Neural progenitor cell (in vitro differentiated cells): ENCODE measurements around the gene HSPA12A. TPM values are rescaled to one million over a fixed set of nuclear protein-coding genes. Genes with fewer than 3 reads are reported as not detected.

ENCODE experiments used
- DNase-seq: peaks from one replicate; pipeline ENCODE4 v3.0.0-alpha.2; 2016; ENCODE audit warnings: low spot score
- H2AFZ ChIP-seq: fragments of 200-600 bp; sonication (generic); replicated peaks from 2 replicates; pipeline ENCODE4 v1.6.1; 2016; ENCODE audit warnings: antibody characterized with exemption
- H3F3A ChIP-seq: fragments of 200-600 bp; sonication (generic); 2 replicates; pipeline ENCODE4 v1.6.1; 2016; ENCODE audit warnings: antibody characterized with exemption, low read depth
- H3K27ac ChIP-seq: fragments of 200-600 bp; sonication (generic); 2 replicates; pipeline ENCODE4 v1.5.1; 2016; ENCODE audit warnings: mild to moderate bottlenecking
- H3K27me3 ChIP-seq: fragments of 200-600 bp; sonication (generic); 2 replicates; pipeline ENCODE4 v1.6.1; 2016; ENCODE audit warnings: mild to moderate bottlenecking, moderate library complexity
- H3K36me3 ChIP-seq: fragments of 200-600 bp; sonication (generic); 2 replicates; pipeline ENCODE4 v1.5.1; 2016
- H3K4me1 ChIP-seq: fragments of 200-600 bp; sonication (generic); 2 replicates; pipeline ENCODE4 v1.6.1; 2016; ENCODE audit warnings: mixed run types
- H3K4me2 ChIP-seq: fragments of 200-600 bp; sonication (generic); 2 replicates; pipeline ENCODE4 v1.6.1; 2016
- H3K4me3 ChIP-seq: fragments of 200-600 bp; sonication (generic); 2 replicates; pipeline ENCODE4 v1.5.1; 2016
- H3K79me2 ChIP-seq: fragments of 200-600 bp; sonication (generic); 2 replicates; pipeline ENCODE4 v1.6.1; 2016; ENCODE audit warnings: low read depth
- H3K9ac ChIP-seq: fragments of 200-600 bp; sonication (generic); 2 replicates; pipeline ENCODE4 v1.6.1; 2016
- H3K9me3 ChIP-seq: fragments of 200-600 bp; sonication (generic); 2 replicates; pipeline ENCODE4 v1.5.1; 2016; ENCODE audit warnings: low read depth
- H4K20me1 ChIP-seq: fragments of 200-600 bp; sonication (generic); 2 replicates; pipeline ENCODE4 v1.6.1; 2016; ENCODE audit warnings: low read depth
- H3K27ac Mint-ChIP-seq: 3 replicates; pipeline ENCODE4 v1.8.0; 2021; ENCODE audit warnings: mixed read lengths
- H3K27me3 Mint-ChIP-seq: 2 replicates; pipeline ENCODE4 v1.8.0; 2022; ENCODE audit warnings: low read depth, mild to moderate bottlenecking, inconsistent platforms, moderate library complexity, mixed read lengths; ENCODE audit not compliant: insufficient read depth
- H3K36me3 Mint-ChIP-seq: 3 replicates; pipeline ENCODE4 v1.8.0; 2021; ENCODE audit warnings: mixed read lengths
- H3K4me1 Mint-ChIP-seq: 3 replicates; pipeline ENCODE4 v1.8.0; 2021; ENCODE audit warnings: mixed read lengths
- H3K4me3 Mint-ChIP-seq: 3 replicates; pipeline ENCODE4 v1.8.0; 2021; ENCODE audit warnings: mild to moderate bottlenecking, moderate library complexity, mixed read lengths
- H3K9me3 Mint-ChIP-seq: 3 replicates; pipeline ENCODE4 v1.8.0; 2020; ENCODE audit warnings: mixed read lengths
- EZH2 ChIP-seq: fragments of 200-600 bp; sonication (generic); IDR thresholded peaks from 2 replicates; pipeline ENCODE4 v1.6.1; 2017; ENCODE audit warnings: antibody characterized with exemption, mild to moderate bottlenecking, moderate library complexity
- EZH2phosphoT487 ChIP-seq: fragments of 200-600 bp; sonication (generic); IDR thresholded peaks from 2 replicates; pipeline ENCODE4 v1.6.1; 2017; ENCODE audit warnings: antibody characterized with exemption
- total RNA-seq: library from RNA; depleted of rRNA; stranded (reverse); fragments of >200 nt; gene quantifications from 2 replicates; pipeline ENCODE4 v1.2.3, GENCODE V29; 2015; ENCODE audit warnings: low replicate concordance
- TF ChIP-seq, protein P1 (sequence below): fragments of 200-600 bp; sonication (generic); IDR thresholded peaks from 2 replicates; pipeline ENCODE4 v1.5.1; 2017; ENCODE audit warnings: antibody characterized with exemption, mild to moderate bottlenecking

The HSPA12A gene
- total RNA-seq, 1 donor from 2014 or later = 5.6 TPM

DNA sequence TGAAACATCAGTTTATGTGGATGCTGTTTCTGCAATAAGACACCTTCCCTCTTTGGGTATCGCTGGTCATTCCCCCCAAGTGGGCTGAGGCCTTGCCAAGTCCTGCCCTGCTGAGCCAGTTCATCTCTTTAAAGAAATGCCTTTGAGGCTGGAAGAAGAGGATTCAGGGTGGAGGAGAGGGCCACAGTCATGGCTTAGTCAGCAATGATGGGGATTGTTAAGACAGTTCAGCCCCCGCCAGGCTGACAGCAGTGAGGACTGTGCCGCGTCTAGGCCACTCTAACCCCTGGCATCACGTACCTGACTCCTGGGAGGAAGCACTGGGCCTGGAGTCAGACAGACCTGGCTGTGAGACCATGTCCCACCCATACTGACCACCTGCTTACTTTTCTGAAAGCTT, 73.3 kb downstream of the HSPA12A start:
- no peaks in the 10 kb centered on the region for H3K36me3 Mint-ChIP-seq
- peak overlapping the region; percentile 64 for H3K4me3 Mint-ChIP-seq
- H3K27me3 Mint-ChIP-seq = peaks cover 8% of the 10 kb centered on the region
- H3F3A ChIP-seq = no peaks in the 10 kb centered on the region
- H3K9me3 ChIP-seq = no peaks in the 10 kb centered on the region
- H3K9me3 Mint-ChIP-seq = peaks cover 4% of the 10 kb centered on the region
- no peaks in the 10 kb centered on the region for H4K20me1 ChIP-seq
- no peak overlapping the region for H3K27ac Mint-ChIP-seq
- no peaks in the 10 kb centered on the region for H3K79me2 ChIP-seq
- H3K36me3 ChIP-seq = no peaks in the 10 kb centered on the region
- H2AFZ ChIP-seq = no peak overlapping the region
- H3K4me2 ChIP-seq = peak overlapping the region; percentile 79
- H3K27me3 ChIP-seq = no peaks in the 10 kb centered on the region
- peaks cover 17% of the 10 kb centered on the region for H3K4me1 Mint-ChIP-seq
- TF ChIP-seq EZH2phosphoT487 = no peak
- no peak for TF ChIP-seq EZH2
- TF ChIP-seq, protein P1, sequence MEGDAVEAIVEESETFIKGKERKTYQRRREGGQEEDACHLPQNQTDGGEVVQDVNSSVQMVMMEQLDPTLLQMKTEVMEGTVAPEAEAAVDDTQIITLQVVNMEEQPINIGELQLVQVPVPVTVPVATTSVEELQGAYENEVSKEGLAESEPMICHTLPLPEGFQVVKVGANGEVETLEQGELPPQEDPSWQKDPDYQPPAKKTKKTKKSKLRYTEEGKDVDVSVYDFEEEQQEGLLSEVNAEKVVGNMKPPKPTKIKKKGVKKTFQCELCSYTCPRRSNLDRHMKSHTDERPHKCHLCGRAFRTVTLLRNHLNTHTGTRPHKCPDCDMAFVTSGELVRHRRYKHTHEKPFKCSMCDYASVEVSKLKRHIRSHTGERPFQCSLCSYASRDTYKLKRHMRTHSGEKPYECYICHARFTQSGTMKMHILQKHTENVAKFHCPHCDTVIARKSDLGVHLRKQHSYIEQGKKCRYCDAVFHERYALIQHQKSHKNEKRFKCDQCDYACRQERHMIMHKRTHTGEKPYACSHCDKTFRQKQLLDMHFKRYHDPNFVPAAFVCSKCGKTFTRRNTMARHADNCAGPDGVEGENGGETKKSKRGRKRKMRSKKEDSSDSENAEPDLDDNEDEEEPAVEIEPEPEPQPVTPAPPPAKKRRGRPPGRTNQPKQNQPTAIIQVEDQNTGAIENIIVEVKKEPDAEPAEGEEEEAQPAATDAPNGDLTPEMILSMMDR = no peak
- no peak for DNase-seq
- H3K4me1 ChIP-seq = peaks cover 10% of the 10 kb centered on the region
- no peak overlapping the region for H3K9ac ChIP-seq
- peak overlapping the region; percentile 62 for H3K4me3 ChIP-seq
- no peak overlapping the region for H3K27ac ChIP-seq

DNA sequence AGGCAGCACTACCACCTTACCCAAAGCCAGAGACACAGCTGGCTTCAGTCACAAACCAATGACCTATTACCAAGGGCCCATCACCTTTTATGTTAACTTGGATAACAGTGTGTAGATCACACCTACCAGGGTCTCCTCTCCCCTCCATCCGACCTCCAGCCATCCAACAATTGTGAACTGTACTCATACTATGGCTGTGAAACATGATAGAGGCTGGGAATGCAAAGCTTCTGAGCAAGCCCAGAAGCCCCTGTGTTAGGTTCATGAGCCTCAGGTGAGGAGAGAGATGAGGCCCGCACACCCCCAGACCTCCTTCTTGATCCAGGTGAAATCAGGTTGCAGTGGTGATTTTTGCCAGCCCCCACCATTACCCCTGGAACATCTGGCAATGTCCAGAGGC, 73.9 kb downstream of the HSPA12A start:
- H3K4me3 ChIP-seq = no peak overlapping the region
- H3K4me1 Mint-ChIP-seq = peaks cover 17% of the 10 kb centered on the region
- no peaks in the 10 kb centered on the region for H4K20me1 ChIP-seq
- H3F3A ChIP-seq = no peaks in the 10 kb centered on the region
- DNase-seq = no peak
- H3K9me3 Mint-ChIP-seq = peaks cover 4% of the 10 kb centered on the region
- H3K9me3 ChIP-seq = no peaks in the 10 kb centered on the region
- H3K4me1 ChIP-seq = peaks cover 10% of the 10 kb centered on the region
- H3K27me3 ChIP-seq = no peaks in the 10 kb centered on the region
- no peak overlapping the region for H3K4me2 ChIP-seq
- H3K27me3 Mint-ChIP-seq = peaks cover 9% of the 10 kb centered on the region
- H3K36me3 Mint-ChIP-seq = no peaks in the 10 kb centered on the region
- no peaks in the 10 kb centered on the region for H3K36me3 ChIP-seq
- H3K9ac ChIP-seq = no peak overlapping the region
- no peak for TF ChIP-seq EZH2
- TF ChIP-seq, protein P1 = no peak
- no peak for TF ChIP-seq EZH2phosphoT487
- no peak overlapping the region for H3K27ac Mint-ChIP-seq
- no peaks in the 10 kb centered on the region for H3K79me2 ChIP-seq
- H3K4me3 Mint-ChIP-seq = no peak overlapping the region
- no peak overlapping the region for H3K27ac ChIP-seq
- no peak overlapping the region for H2AFZ ChIP-seq

DNA sequence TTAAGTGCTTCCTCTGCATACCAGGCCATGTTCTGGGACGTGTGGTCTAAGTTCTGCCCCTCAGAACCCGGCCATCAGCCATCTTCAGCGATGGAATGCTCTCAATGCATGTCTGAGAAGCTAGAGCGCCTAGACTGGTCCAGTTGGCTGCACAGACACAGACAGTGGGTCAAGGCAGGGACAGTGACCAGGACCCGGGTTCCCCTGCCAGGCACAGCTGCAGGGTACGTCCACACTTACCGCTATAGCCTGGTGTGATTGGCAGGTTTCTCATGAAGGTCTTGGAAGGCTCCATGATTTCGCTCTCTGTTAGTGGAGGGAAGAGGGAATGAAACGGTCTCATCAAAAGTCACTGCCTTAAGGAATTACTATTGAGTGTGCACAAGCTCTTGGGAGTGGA, 74.3 kb downstream of the HSPA12A start:
- no peaks in the 10 kb centered on the region for H3K79me2 ChIP-seq
- no peak overlapping the region for H3K4me3 ChIP-seq
- Mint-ChIP-seq H3K4me3 (no peak overlapping the region), H3K4me1 (peaks cover 17% of the 10 kb centered on the region), H3K27ac (no peak overlapping the region), H3K9me3 (peaks cover 4% of the 10 kb centered on the region), H3K36me3 (no peaks in the 10 kb centered on the region), H3K27me3 (peaks cover 9% of the 10 kb centered on the region)
- H2AFZ ChIP-seq = no peak overlapping the region
- H3K27me3 ChIP-seq = no peaks in the 10 kb centered on the region
- DNase-seq = no peak
- H3F3A ChIP-seq = no peaks in the 10 kb centered on the region
- no peaks in the 10 kb centered on the region for H3K36me3 ChIP-seq
- H3K4me2 ChIP-seq = no peak overlapping the region
- no peak for TF ChIP-seq EZH2
- TF ChIP-seq EZH2phosphoT487 = no peak
- TF ChIP-seq, protein P1 = no peak
- H3K27ac ChIP-seq = no peak overlapping the region
- no peak overlapping the region for H3K9ac ChIP-seq
- H4K20me1 ChIP-seq = no peaks in the 10 kb centered on the region
- peaks cover 10% of the 10 kb centered on the region for H3K4me1 ChIP-seq
- no peaks in the 10 kb centered on the region for H3K9me3 ChIP-seq
